A375 (cell line): ENCODE results near the gene CKMT1B. TPM values are rescaled to one million over a fixed set of nuclear protein-coding genes. Genes with fewer than 3 reads are reported as not detected.

Experiments
- small RNA-seq: library from RNA; depleted of rRNA; stranded (forward); fragments of <200 nt; gene quantifications from one replicate; pipeline ENCODE3, GENCODE V24; 2014
- total RNA-seq: library from RNA; depleted of rRNA; stranded (reverse); fragments of >200 nt; shearing (Covaris generic); gene quantifications from 2 replicates; pipeline ENCODE4 v1.2.3, GENCODE V29; 2014; rRNA removed

The CKMT1B gene
- total RNA-seq, result 1.3 TPM in 1 of 2 replicates, not detected in the other

DNA sequence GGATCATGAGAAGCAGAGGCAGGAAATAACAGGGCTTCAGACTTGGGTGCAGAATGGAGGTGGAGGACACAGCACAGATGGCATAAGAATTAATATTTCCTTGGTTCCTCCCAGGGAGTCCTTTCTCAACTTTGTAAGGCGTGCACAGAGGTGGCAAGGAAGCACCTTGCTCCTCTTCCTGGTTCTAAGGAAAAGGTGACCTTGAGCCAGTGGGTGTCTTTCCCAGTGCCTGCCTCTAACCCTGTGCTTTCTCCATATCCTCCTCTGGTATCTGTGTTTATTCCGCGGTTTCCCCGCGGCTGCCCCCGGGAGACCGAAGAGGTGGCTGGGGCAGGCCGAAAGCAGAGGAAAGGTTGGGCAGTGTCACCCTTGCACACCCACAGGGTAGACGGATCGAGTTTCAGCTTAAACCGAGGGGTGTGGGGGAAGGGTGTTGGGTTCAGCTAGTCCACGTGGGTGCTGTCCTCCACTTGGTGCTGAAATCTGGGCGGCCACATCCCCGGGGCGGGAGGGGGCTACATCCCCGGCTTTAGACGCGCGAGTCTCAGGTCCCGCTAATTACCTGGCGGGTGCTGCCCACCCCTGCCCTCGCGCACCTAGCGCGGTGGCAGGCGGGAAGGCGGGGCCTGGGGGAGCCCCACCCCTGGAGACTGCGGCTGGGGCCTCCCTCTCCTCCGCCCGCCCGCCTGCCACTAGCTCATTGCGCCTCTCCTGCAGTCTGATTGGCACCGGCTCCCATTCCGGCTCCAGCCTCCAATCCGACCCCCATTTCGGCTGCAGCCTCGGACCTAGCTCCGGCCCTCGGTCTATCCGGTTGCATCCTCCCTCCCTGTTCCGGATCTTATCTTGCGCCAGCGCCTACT, at the start of gene CKMT1B:
TSS of gene CKMT1B (plus strand) at position 700 of the 863 bp plus-strand sequence. CDS start 192 bp downstream, outside the sequence.

DNA sequence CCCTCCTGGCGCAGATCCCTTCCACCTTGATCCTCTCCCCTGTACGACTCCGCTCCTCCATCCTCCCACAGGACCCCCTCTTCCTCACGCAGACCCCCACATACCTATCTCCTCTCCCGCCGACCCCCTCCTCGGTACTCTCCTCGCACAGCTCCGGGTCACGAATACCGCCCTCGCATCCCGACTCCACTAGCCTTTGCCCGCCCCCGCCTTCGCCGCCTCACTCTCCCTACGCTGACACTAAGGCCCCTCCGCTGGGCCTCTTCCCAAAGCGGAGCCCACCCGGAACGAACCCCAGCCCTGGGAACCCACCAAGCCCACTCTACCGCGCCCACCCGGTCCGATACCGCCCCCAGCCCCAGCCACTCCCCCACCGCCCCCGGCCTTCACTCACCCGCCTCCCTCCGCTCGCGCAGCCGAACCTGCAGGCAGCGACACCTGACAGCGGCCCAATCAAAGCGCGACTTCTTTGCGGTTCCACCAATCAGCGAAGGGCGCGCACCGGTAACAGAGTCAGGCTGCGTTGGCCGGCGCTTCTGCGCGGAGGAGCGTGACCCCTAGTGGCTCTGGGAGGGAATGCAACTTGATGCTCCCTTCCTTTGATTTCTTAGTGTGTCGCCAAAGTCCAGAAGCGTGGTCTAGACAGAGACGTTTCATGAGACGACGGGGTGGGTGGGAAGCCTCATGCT, 3.9 kb upstream of the CKMT1B start, which contains the start of gene PPIP5K1:
TSS of gene PPIP5K1 (minus strand) at position 431 of the 689 bp plus-strand sequence. CDS start 5,704 bp downstream, outside the sequence.

GRCh38 chr15:43618700-43619099, 24.9 kb downstream of the CKMT1B start, which contains the start of gene STRC:
Gene STRC, minus strand, starts transcription at chr15:43618800. Its CDS starts 78 bp downstream, at chr15:43618722.

Small RNA genes lying within 50 kb of the gene (small RNA-seq; reads per million reads assigned to genes)
- gene PDIA3P2 (not detected), gene RNU6-554P (not detected), gene RNU6-610P (not detected)

Other genes with a start within 250 kb of the CKMT1B start
- 21.9 and 24.0 TPM in 2 replicates for gene ZSCAN29, start 223.0 kb upstream of the CKMT1B start, total RNA-seq
- gene TUBGCP4, start 222.9 kb upstream of the CKMT1B start, total RNA-seq, result 12.4 and 12.6 TPM in 2 replicates
- 37.9 and 43.2 TPM in 2 replicates for gene TP53BP1, start 100.9 kb upstream of the CKMT1B start, total RNA-seq
- 2.2 and 2.4 TPM in 2 replicates for gene MAP1A, start 76.4 kb upstream of the CKMT1B start, total RNA-seq
- 7.5 and 26.7 TPM in 2 replicates for gene PPIP5K1, start 3.8 kb upstream of the CKMT1B start, total RNA-seq
- 0.21 TPM in 1 of 2 replicates, not detected in the other for gene STRC, start 24.8 kb downstream of the CKMT1B start, total RNA-seq
- gene CATSPER2, start 54.8 kb downstream of the CKMT1B start, total RNA-seq, result 1.1 and 2.0 TPM in 2 replicates
- gene CKMT1A, start 99.8 kb downstream of the CKMT1B start, total RNA-seq, result 0.34 and 0.45 TPM in 2 replicates
- 99.9 and 113 TPM in 2 replicates for gene PDIA3, start 152.4 kb downstream of the CKMT1B start, total RNA-seq
- 1.2 and 1.3 TPM in 2 replicates for gene ELL3, start 182.9 kb downstream of the CKMT1B start, total RNA-seq
- gene SERF2, start 198.3 kb downstream of the CKMT1B start, total RNA-seq, result 517 and 590 TPM in 2 replicates
- gene SERINC4, start 206.2 kb downstream of the CKMT1B start, total RNA-seq, result 0.08 and 0.23 TPM in 2 replicates
- gene HYPK, start 206.6 kb downstream of the CKMT1B start, total RNA-seq, result 40.3 and 59.4 TPM in 2 replicates
- gene MFAP1, start 230.7 kb downstream of the CKMT1B start, total RNA-seq, result 25.8 and 27.2 TPM in 2 replicates
- 19.4 and 27.3 TPM in 2 replicates for gene WDR76, start 233.0 kb downstream of the CKMT1B start, total RNA-seq